ENCODE data around the gene ERICH4. TPM values are rescaled to one million over a fixed set of nuclear protein-coding genes. Genes with fewer than 3 reads are reported as not detected.
"Not testable (repeated sequence)": the region's sequence is repeated elsewhere in the genome, so short reads cannot be mapped to it uniquely, and the experiment has no call there.

The ERICH4 gene
- total RNA-seq, 1 experiment from 2014 or later: not detected

DNA sequence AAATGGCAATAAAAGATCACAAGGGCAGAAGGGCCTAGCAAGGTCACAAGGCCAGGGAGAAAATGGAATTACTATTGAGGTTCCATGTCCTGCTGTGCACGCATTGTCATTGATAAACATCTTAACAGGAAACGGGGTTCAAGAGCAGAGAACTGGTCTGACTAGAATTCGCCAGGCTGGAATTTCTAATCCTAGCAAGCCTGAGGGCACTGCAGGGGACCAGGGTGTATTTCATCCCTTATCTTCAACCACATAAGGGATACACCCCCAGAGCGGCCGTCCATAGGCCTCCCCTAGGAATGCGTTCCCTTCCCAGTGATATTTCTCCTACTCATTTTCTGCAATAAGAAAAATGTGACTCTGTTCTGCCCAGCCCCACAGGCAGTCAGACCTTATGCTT lies 19.5 kb downstream of the ERICH4 start:
- H3K4me1 ChIP-seq: no peaks in the 10 kb centered on the region
- H3K27me3 ChIP-seq: peaks cover 5% of the 10 kb centered on the region
- H3K27ac ChIP-seq: no peak overlapping the region
- no peak for DNase-seq
- no peak overlapping the region for H3K4me3 ChIP-seq
- no peaks in the 10 kb centered on the region for H3K36me3 ChIP-seq
- H3K9me3 ChIP-seq (replicated peaks): peaks cover 11% of the 10 kb centered on the region; the same call in 1 of the 2 replicates

DNA sequence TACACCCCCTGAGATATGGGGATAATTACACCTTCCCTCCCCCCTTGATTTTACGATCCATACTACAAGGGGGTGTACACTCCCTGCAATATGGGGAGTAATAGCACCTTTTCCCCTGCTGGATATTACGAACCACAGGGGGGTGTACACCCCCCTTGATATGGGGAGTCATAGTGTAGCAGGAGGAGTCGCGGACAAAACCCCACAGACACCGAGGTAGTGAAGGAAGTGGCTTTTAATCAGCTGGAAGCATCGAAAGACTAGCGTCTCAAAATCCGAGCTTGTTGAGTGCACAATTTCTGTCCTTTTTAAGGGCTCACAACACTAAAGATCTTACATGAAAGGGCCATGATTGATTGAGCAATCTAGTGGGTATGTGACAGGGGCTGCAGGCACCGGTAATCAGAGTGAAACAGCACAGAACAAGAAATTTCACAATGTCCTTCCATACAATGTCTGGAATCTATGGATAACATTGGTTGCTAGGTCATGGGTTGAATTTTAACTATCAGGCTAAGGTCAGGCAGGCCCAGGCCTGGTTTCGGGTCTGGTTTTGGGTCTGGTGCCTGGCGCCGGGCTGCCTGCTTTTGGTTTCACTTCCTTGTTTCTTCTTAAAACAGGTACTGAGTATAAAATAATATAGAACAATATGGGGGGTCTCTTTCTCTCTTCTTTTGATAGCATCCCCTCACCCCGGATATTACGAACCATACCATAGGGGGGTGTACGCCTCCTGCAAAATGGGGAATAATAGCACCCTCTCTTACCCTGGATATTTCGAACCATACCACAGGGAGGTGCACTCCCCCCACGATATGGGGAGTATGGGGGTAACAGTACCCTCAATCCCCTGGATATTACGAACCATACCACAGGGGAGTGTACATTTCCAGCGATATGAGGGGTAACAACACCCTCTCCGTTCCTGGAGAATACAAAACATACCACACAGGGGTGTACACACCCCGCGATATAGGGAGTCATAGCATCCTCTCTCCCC lies 20.6 kb downstream of the ERICH4 start:
- H3K4me1 ChIP-seq, DNase-seq, H3K36me3 ChIP-seq, H3K27ac ChIP-seq, H3K27me3 ChIP-seq, H3K4me3 ChIP-seq: not testable (repeated sequence)
- peaks cover 11% of the 10 kb centered on the region; the same call in 1 of the 2 replicates for H3K9me3 ChIP-seq (replicated peaks)

DNA sequence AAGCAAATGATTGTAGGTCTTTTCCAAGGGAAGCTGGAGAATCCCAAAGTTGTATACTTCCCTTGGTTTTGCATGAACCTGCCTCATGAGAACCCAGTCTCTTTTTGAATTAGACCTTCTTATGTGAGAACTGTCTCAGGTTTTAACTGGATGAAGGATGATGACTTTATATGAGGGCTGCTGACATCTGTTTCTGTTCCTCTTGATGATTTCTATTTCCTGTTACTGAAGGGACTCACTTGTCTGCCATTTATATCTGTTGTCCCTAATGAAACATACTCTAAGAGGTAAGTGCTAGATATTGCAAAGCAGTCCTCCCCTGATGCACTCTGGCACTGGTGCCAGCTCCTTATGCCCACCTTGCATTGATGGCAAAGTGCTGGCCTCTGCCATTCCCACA lies 33.6 kb downstream of the ERICH4 start:
- peaks cover 4% of the 10 kb centered on the region for H3K27me3 ChIP-seq
- H3K27ac ChIP-seq: no peak overlapping the region
- no peak for DNase-seq
- H3K36me3 ChIP-seq: no peaks in the 10 kb centered on the region
- peaks cover 6% of the 10 kb centered on the region for H3K9me3 ChIP-seq (replicated peaks)
- H3K4me1 ChIP-seq: no peaks in the 10 kb centered on the region
- H3K4me3 ChIP-seq: no peak overlapping the region

DNA sequence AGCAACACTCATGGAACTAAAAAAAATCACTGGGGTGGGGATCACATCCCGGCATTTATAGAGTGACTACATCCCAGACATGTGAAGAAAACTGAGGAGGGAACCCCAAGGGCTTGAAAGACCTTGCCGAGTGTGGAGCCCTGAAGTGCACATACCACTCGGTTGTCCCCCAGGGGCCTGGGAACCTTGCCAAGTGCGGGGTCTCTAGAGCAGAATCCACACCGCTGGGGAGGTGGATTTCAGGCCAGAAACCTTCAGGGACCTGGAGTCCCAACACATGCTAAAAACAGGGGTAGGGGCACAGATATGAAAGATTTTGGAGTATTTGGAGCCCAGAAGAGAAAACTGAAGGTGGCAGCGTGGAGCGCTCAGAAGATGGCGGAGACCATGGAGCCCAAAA lies 35.2 kb downstream of the ERICH4 start:
- H3K36me3 ChIP-seq: no peaks in the 10 kb centered on the region
- DNase-seq: no peak
- no peak overlapping the region for H3K4me3 ChIP-seq
- H3K27ac ChIP-seq: no peak overlapping the region
- H3K27me3 ChIP-seq: peaks cover 14% of the 10 kb centered on the region
- peaks cover 5% of the 10 kb centered on the region; the same call in 1 of the 2 replicates for H3K9me3 ChIP-seq (replicated peaks)
- no peaks in the 10 kb centered on the region for H3K4me1 ChIP-seq

DNA sequence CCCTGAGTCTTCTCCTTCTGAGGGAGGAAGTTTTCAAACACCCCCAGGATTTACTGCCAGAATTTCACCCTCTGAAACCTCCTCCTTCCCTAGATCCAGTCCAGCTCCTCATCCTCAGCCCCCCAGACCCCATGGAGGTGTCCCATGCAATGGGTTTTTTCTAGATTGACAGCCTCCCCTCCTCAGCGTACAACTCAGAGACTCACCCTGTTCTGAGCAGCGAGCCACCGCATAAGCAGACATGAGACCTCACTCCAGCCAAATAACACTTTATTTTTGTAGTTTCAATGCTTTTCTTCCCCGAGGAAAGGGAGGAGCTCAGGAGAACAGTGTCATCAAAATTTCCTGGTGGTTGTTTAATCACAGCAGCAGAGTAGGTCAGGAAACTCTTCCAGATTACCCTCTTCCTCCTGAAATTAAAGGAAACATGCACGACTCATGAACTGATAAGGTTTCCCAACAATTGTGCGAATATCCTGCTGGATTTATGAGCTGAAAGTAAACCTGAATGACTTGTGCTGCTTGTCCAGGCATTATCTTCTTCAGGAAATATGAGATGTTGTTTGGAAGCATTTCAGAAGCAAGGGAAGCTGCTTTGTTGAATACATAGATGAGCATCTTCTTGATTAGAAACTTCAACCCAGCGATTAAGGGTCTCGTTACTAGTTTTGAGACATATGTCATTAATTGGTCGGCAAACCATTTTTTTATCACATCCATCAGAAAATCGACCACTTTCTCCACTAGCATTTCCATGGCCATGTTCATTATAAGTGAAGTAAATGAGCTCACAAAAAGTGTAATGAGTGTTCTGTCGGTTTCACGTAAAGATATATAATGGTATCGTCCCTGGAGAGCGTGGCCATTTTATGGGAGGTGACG lies 36.2 kb downstream of the ERICH4 start:
- DNase-seq: no peak
- Histone ChIP-seq H3K27me3 (peaks cover 14% of the 10 kb centered on the region), H3K27ac (no peak overlapping the region)

DNA sequence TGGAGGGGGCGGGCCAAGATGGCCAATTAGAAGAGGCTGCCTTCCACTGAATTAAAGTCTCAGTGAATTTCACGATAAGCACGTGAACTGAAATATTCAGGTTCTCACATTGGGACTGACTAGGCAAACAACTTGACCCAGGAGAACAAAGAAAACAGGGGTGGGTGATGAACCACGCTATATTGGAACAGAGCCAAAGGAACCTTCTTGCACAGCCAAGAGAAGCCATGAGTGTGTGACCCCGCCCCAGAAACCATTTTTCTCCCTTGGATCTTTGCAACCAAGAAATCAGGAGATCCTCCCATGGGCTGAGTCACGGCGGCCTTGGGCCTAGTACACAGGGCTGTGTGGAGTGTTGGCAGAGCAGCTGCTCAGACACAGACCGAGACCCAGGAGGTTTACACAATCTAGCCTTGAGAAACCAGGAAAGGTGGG lies 36.8 kb downstream of the ERICH4 start:
- H3K9me3 ChIP-seq (replicated peaks): peaks cover 3% of the 10 kb centered on the region; the same call in 1 of the 2 replicates
- peaks cover 14% of the 10 kb centered on the region for H3K27me3 ChIP-seq
- H3K4me1 ChIP-seq: no peaks in the 10 kb centered on the region
- no peaks in the 10 kb centered on the region for H3K36me3 ChIP-seq
- H3K27ac ChIP-seq: peak overlapping the region; percentile 2
- DNase-seq: peak; percentile 48 to 53
- peak overlapping the region; percentile 26 for H3K4me3 ChIP-seq

More for the DNA sequence above, 36.2 kb downstream of the ERICH4 start:
- Histone ChIP-seq H3K9me3 (replicated peaks) (peaks cover 3% of the 10 kb centered on the region; the same call in 1 of the 2 replicates), H3K4me3 (peak overlapping the region; percentile 26), H3K36me3 (no peaks in the 10 kb centered on the region), H3K4me1 (no peaks in the 10 kb centered on the region)

DNA sequence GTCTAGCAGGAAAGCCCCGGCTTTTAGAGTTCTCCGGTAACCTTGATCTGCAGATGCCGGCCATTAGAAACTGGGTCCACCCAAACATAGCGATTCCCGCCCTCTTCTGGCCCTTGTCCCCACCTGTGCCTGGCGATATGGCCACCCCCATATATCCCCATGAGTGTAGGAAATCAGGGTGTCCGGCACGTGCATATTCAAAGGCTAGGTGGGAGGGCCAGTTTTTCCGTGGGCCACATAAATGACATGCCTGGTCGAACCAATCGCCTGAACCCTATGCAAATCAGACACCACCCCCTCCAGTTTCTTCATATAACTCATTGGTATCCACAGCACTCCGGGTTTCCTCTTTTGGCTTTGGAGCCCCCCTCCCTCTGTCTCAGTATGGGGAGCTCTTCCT lies 37.4 kb downstream of the ERICH4 start:
- no peaks in the 10 kb centered on the region for H3K4me1 ChIP-seq
- peak overlapping the region; percentile 2 for H3K27ac ChIP-seq
- H3K4me3 ChIP-seq: no peak overlapping the region
- DNase-seq: peak in 1 of 2 experiments; percentile 10
- H3K27me3 ChIP-seq: peaks cover 18% of the 10 kb centered on the region
- no peaks in the 10 kb centered on the region for H3K36me3 ChIP-seq
- H3K9me3 ChIP-seq (replicated peaks): peaks cover 3% of the 10 kb centered on the region; the same call in 1 of the 2 replicates

DNA sequence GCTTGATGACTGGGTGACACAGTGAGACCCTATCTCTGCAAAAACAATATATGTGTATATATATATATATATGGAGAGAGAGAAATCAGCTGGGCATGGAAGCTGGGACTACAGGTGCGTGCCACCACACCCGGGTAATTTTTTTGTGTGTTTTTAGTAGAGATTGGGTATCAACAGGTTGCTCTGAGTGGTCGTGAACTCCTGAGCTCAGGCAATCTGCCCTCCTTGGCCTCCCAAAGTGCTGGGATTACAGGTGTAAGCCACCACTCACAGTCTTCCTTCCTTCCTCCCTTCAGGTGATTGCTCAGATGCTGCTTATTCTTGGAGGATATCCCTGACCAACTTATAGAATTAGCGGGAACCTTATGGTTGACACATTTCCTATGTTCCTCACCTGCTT lies 41.9 kb downstream of the ERICH4 start:
- Histone ChIP-seq H3K9me3 (replicated peaks) (0 out of 2 replicates have a peak, but pooled peaks cover 3% of the 10 kb centered on the region), H3K4me3 (no peak overlapping the region), H3K36me3 (no peaks in the 10 kb centered on the region), H3K4me1 (no peaks in the 10 kb centered on the region), H3K27ac (no peak overlapping the region), H3K27me3 (peaks cover 18% of the 10 kb centered on the region)
- no peak for DNase-seq

DNA sequence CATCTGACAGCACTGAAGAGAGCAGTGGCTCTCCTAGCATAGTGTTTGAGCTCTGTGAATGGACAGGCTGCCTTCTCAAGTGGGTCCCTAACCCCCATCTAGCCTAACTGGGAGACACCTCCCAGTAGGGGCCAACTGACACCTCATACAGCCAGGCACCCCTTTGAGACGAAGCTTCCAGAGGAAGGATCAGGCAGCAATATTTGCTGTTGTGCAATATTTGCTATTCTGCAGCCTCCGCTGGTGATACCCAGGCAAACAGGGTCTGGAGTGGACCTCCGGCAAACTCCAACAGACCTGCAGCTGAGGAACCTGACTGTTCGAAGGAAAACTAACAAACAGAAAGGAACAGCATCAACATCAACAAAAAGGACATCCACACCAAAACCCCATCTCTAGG lies 44.0 kb downstream of the ERICH4 start:
- H3K4me3 ChIP-seq; H3K36me3 ChIP-seq; DNase-seq; H3K27ac ChIP-seq; H3K9me3 ChIP-seq (replicated peaks); H3K4me1 ChIP-seq: not testable (repeated sequence)
- peaks cover 10% of the 10 kb centered on the region; the same call in 1 of the 2 replicates for H3K27me3 ChIP-seq

DNA sequence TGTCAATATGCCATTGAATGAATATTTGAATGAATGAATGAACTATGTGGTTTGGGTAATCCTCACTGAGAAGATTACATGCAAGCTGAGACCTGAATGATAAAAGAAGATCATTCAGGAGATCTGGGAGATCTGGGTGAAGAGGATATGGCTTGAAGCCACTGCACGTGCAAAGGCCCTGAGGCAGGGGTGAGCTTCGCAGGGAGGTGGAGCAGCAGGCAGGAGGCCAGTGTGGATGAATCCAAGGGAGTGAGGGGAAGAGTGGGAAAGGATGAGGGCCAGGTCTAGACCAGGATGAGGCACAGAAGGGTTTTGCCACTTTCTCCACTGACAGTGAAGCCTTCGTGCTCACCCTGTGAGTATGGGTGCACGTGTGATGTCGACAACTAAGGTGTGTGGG lies 49.9 kb downstream of the ERICH4 start:
- no peak for DNase-seq
- H3K9me3 ChIP-seq (replicated peaks): 0 out of 2 replicates have a peak, but pooled peaks cover 2% of the 10 kb centered on the region
- H3K4me3 ChIP-seq: no peak overlapping the region
- no peak overlapping the region for H3K27ac ChIP-seq
- no peaks in the 10 kb centered on the region for H3K27me3 ChIP-seq
- no peaks in the 10 kb centered on the region for H3K36me3 ChIP-seq
- H3K4me1 ChIP-seq: no peaks in the 10 kb centered on the region

Other genes with a start within 250 kb of the ERICH4 start
- not detected in 2 replicates for gene CYP2S1, start 249.9 kb upstream of the ERICH4 start, total RNA-seq (2014; rRNA removed; shearing (Covaris generic))
- gene AXL, start 223.9 kb upstream of the ERICH4 start, total RNA-seq (2014; rRNA removed; shearing (Covaris generic)): 24.1 and 25.1 TPM in 2 replicates
- 260 and 274 TPM in 2 replicates for gene HNRNPUL1, start 178.8 kb upstream of the ERICH4 start, total RNA-seq (2014; rRNA removed; shearing (Covaris generic))
- 19.6 and 20.0 TPM in 2 replicates for gene CCDC97, start 133.0 kb upstream of the ERICH4 start, total RNA-seq (2014; rRNA removed; shearing (Covaris generic))
- 11.0 and 12.7 TPM in 2 replicates for gene TGFB1, start 89.2 kb upstream of the ERICH4 start, total RNA-seq (2014; rRNA removed; shearing (Covaris generic))
- 2.8 and 2.9 TPM in 2 replicates for gene B9D2, start 79.0 kb upstream of the ERICH4 start, total RNA-seq (2014; rRNA removed; shearing (Covaris generic))
- 1.6 and 1.7 TPM in 2 replicates for gene TMEM91, start 66.6 kb upstream of the ERICH4 start, total RNA-seq (2014; rRNA removed; shearing (Covaris generic))
- 59.9 and 68.6 TPM in 2 replicates for gene EXOSC5, start 45.8 kb upstream of the ERICH4 start, total RNA-seq (2014; rRNA removed; shearing (Covaris generic))
- 59.3 and 64.2 TPM in 2 replicates for gene BCKDHA, start 45.3 kb upstream of the ERICH4 start, total RNA-seq (2014; rRNA removed; shearing (Covaris generic))
- gene B3GNT8, start 15.8 kb upstream of the ERICH4 start, total RNA-seq (2014; rRNA removed; shearing (Covaris generic)): 10.6 TPM in 2 replicates
- 88.6 and 91.7 TPM in 2 replicates for gene DMAC2, start 3.2 kb upstream of the ERICH4 start, total RNA-seq (2014; rRNA removed; shearing (Covaris generic))
- 5.5 and 5.6 TPM in 2 replicates for gene CEACAM21, start 133.0 kb downstream of the ERICH4 start, total RNA-seq (2014; rRNA removed; shearing (Covaris generic))
- not detected in 2 replicates for gene CEACAM4, start 183.9 kb downstream of the ERICH4 start, total RNA-seq (2014; rRNA removed; shearing (Covaris generic))
- not detected in 2 replicates for gene CEACAM7, start 245.1 kb downstream of the ERICH4 start, total RNA-seq (2014; rRNA removed; shearing (Covaris generic))